ENCODE results near the gene CHERP. TPM values are rescaled to one million over a fixed set of nuclear protein-coding genes. Genes with fewer than 3 reads are reported as not detected.

The CHERP gene
- total and polyA plus RNA-seq, 8 donors: 11.0 to 26.8 (median 17.2) TPM

DNA sequence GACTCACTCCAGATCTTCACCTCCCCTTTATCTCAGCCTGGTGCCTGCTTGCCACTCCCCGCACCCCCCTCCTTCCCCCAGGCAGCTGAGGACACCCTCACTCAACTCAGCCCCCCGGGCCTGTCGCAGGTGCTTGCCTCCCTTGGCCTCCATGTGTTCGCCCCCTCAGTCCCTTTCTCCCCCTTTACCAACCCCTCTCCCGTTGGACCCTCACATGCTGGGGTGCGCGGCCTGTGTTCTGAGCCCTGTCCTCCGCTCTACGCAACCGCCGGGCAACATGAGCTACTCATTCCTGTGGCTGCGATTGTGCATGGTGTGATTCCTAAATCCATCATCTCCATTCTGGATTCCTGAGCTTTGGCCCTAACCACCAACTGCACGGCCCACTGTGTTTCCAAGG, 5.1 kb downstream of the CHERP start:
- ATAC-seq (no peak), FAIRE-seq (no peak), DNase-seq (no peak)
- no peak overlapping the region for H3K27ac ChIP-seq
- intact Hi-C loops (cut with DNase I): no loop called here
- peaks cover 9 to 18% (median 10%) of the 10 kb centered on the region in 3 donors for H3K4me1 ChIP-seq
- TF ChIP-seq, protein P1, sequence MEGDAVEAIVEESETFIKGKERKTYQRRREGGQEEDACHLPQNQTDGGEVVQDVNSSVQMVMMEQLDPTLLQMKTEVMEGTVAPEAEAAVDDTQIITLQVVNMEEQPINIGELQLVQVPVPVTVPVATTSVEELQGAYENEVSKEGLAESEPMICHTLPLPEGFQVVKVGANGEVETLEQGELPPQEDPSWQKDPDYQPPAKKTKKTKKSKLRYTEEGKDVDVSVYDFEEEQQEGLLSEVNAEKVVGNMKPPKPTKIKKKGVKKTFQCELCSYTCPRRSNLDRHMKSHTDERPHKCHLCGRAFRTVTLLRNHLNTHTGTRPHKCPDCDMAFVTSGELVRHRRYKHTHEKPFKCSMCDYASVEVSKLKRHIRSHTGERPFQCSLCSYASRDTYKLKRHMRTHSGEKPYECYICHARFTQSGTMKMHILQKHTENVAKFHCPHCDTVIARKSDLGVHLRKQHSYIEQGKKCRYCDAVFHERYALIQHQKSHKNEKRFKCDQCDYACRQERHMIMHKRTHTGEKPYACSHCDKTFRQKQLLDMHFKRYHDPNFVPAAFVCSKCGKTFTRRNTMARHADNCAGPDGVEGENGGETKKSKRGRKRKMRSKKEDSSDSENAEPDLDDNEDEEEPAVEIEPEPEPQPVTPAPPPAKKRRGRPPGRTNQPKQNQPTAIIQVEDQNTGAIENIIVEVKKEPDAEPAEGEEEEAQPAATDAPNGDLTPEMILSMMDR (IDR thresholded peaks at IDR 0.05): no peak
- 91 to 92% methylated on average over 13 of the region's 13 CpGs for WGBS, 2 donors
- no peak overlapping the region for H3K4me3 ChIP-seq
- no peaks in the 10 kb centered on the region for H3K27me3 ChIP-seq
- H3K9me3 ChIP-seq: no peaks in the 10 kb centered on the region
- H3K36me3 ChIP-seq: peaks cover 5 to 35% (median 30%) of the 10 kb centered on the region in 3 donors

DNA sequence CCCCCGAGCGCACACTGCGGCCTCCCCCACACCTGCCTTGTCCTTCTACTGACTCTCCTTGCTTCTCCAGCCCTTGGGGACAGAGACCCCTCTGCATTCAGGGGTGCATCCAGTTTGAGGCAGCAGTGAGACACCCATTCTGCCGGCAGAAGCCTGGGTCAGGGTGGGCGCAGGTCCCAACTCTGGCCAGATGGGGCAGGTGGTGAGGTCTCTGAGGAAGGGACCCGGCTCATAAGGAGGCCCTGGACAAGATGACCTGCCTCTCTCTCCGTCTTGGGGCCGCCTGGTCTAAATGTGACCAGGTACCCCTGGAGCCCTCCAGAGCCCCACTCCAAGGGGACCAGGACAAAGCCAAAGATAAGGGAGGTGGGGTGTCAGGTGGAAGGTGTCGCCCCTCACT, 6.1 kb downstream of the CHERP start:
- TF ChIP-seq, protein P1 (IDR thresholded peaks at IDR 0.05): no peak
- Histone ChIP-seq H3K4me1 (peaks cover 5 to 14% (median 8%) of the 10 kb centered on the region in 3 donors), H3K27ac (no peak overlapping the region), H3K4me3 (no peak overlapping the region), H3K27me3 (no peaks in the 10 kb centered on the region), H3K36me3 (peaks cover 5 to 45% (median 40%) of the 10 kb centered on the region in 3 donors), H3K9me3 (no peaks in the 10 kb centered on the region)
- WGBS, 2 donors: 91% methylated on average over 9 of the region's 9 CpGs
- FAIRE-seq (no peak), ATAC-seq (no peak), DNase-seq (no peak)
- intact Hi-C loops (cut with DNase I): no loop called here

- no peak overlapping the region for H3K4me3 ChIP-seq
- FAIRE-seq: no peak
- TF ChIP-seq, protein P1 (IDR thresholded peaks at IDR 0.05): no peak
- no peaks in the 10 kb centered on the region for H3K9me3 ChIP-seq
- no peaks in the 10 kb centered on the region for H3K27me3 ChIP-seq
- WGBS, 2 donors: 94 to 95% methylated on average over 17 to 18 of the region's 18 CpGs
- no peak overlapping the region for H3K27ac ChIP-seq
- H3K36me3 ChIP-seq: peaks cover 6 to 52% (median 47%) of the 10 kb centered on the region in 3 donors
- peak in 1 of 6 donors; percentile 67 for DNase-seq
- intact Hi-C loops (cut with DNase I): no loop called here
- no peak for ATAC-seq
- peaks cover 0 to 8% (median 1%) of the 10 kb centered on the region in 3 donors for H3K4me1 ChIP-seq
Observed at GRCh38 chr19:16535381-16535780, 6.9 kb downstream of the CHERP start.

DNA sequence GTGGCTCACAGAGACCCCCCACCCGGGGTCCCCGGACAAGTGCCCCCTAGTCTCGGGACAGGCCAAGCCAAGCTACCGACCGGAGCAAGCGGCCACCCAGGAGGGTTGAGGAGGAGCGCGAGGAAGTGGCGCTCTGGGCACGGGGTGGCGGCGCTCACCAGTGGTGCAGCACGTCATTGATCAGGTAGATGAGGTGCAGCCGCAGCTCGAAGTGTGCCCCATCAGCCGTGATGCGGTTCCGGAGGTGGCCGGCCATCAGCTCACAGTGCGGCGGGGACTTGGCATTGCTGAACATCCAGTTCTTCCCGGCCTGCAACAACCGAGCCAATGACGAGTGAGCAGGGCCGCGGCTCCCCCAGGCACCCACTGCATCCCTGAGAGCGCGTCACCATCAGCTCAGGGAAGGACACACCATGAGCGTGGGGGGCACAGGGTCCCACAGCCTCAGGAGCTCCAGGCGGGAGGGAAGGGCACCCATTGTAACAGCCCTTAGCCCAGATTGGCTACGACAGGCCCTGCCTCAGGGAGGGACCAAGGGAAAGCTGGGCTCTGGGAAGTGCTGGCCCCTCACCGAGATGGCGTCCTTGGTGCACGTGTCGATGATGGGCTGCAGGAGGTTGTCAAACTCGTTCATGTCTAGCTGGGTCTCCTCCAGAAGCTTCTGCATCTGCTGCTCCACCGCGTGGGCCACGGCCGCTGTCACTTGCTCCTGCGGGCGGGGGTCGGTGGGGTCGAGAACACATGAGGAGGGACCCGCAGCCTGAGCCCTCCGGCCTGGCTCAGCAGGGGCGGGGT, 9.6 kb downstream of the CHERP start:
- ATAC-seq (no peak), DNase-seq (peak in 1 of 6 donors; percentile 71), FAIRE-seq (no peak)
- H3K9me3 ChIP-seq: no peaks in the 10 kb centered on the region
- no peak overlapping the region for H3K27ac ChIP-seq
- TF ChIP-seq, protein P1 (IDR thresholded peaks at IDR 0.05): no peak
- H3K36me3 ChIP-seq: peaks cover 14 to 78% (median 68%) of the 10 kb centered on the region in 3 donors
- H3K4me3 ChIP-seq: no peak overlapping the region
- H3K4me1 ChIP-seq: no peaks in the 10 kb centered on the region
- intact Hi-C loops (cut with DNase I): no loop called here
- no peaks in the 10 kb centered on the region for H3K27me3 ChIP-seq
- WGBS, 2 donors: 92 to 94% methylated on average over 39 to 47 of the region's 47 CpGs

GRCh38 chr19:16531380-16531669, 10.9 kb downstream of the CHERP start:
- peaks cover 14 to 89% (median 80%) of the 10 kb centered on the region in 3 donors for H3K36me3 ChIP-seq
- no peak overlapping the region for H3K4me3 ChIP-seq
- intact Hi-C loops (cut with DNase I): no loop called here
- H3K27ac ChIP-seq: no peak overlapping the region
- H3K27me3 ChIP-seq: no peaks in the 10 kb centered on the region
- ATAC-seq: no peak
- TF ChIP-seq, protein P1 (IDR thresholded peaks at IDR 0.05): no peak
- no peak for FAIRE-seq
- no peak for DNase-seq
- no peaks in the 10 kb centered on the region for H3K4me1 ChIP-seq
- 94 to 97% methylated on average over 12 of the region's 12 CpGs for WGBS, 2 donors
- no peaks in the 10 kb centered on the region for H3K9me3 ChIP-seq
